ENCODE results near the gene RRP15. TPM values are rescaled to one million over a fixed set of nuclear protein-coding genes. Genes with fewer than 3 reads are reported as not detected.

RRP15 gene
- total RNA-seq, 1 experiment from 2014 or later: 38.4 TPM

- TF ChIP-seq, protein P1, sequence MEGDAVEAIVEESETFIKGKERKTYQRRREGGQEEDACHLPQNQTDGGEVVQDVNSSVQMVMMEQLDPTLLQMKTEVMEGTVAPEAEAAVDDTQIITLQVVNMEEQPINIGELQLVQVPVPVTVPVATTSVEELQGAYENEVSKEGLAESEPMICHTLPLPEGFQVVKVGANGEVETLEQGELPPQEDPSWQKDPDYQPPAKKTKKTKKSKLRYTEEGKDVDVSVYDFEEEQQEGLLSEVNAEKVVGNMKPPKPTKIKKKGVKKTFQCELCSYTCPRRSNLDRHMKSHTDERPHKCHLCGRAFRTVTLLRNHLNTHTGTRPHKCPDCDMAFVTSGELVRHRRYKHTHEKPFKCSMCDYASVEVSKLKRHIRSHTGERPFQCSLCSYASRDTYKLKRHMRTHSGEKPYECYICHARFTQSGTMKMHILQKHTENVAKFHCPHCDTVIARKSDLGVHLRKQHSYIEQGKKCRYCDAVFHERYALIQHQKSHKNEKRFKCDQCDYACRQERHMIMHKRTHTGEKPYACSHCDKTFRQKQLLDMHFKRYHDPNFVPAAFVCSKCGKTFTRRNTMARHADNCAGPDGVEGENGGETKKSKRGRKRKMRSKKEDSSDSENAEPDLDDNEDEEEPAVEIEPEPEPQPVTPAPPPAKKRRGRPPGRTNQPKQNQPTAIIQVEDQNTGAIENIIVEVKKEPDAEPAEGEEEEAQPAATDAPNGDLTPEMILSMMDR (conservative IDR thresholded peaks at IDR 0.05; ENCODE audit: low read depth, low read length): no peak
- no peak for TF ChIP-seq EZH2 (IDR thresholded peaks at IDR 0.05; ENCODE audit: borderline replicate concordance, low read depth, low read length, poor library complexity, severe bottlenecking)
- Histone ChIP-seq H3K9me3 (ENCODE audit: low read depth, low read length, poor library complexity, severe bottlenecking) (no peaks in the 10 kb centered on the region), H3K4me1 (ENCODE audit: insufficient read depth, low read length, poor library complexity, severe bottlenecking) (no peaks in the 10 kb centered on the region), H3K4me3 (ENCODE audit: low read depth, low read length, poor library complexity, severe bottlenecking) (no peak overlapping the region), H3K27me3 (replicated peaks; ENCODE audit: insufficient read depth, low read depth, low read length, poor library complexity) (no peaks in the 10 kb centered on the region), H3K27ac (ENCODE audit: low read depth, low read length, poor library complexity, severe bottlenecking) (no peak overlapping the region), H3K36me3 (ENCODE audit: insufficient read depth, low read length, poor library complexity, severe bottlenecking) (no peaks in the 10 kb centered on the region)
- BruUV-seq (replicated peaks): no TSS peak
- DNase-seq (ENCODE audit: low spot score): no peak
- intact Hi-C loops (cut with micrococcal nuclease; ENCODE audit: unreplicated experiment): no loop called here
- ChIA-PET POLR2A (ENCODE audit: low non-redundant PET) (no interaction called here), CTCF (no interaction called here)
Measured at GRCh38 chr1:218296162-218296561, 11.1 kb downstream of the RRP15 start.

GRCh38 chr1:218297461-218297860, 12.4 kb downstream of the RRP15 start:
- BruUV-seq (replicated peaks): no TSS peak
- ChIA-PET POLR2A (ENCODE audit: low non-redundant PET) (no interaction called here), CTCF (no interaction called here)
- Histone ChIP-seq H3K36me3 (ENCODE audit: insufficient read depth, low read length, poor library complexity, severe bottlenecking) (no peaks in the 10 kb centered on the region), H3K4me3 (ENCODE audit: low read depth, low read length, poor library complexity, severe bottlenecking) (no peak overlapping the region), H3K4me1 (ENCODE audit: insufficient read depth, low read length, poor library complexity, severe bottlenecking) (no peaks in the 10 kb centered on the region), H3K27ac (ENCODE audit: low read depth, low read length, poor library complexity, severe bottlenecking) (no peak overlapping the region), H3K9me3 (ENCODE audit: low read depth, low read length, poor library complexity, severe bottlenecking) (no peaks in the 10 kb centered on the region), H3K27me3 (replicated peaks; ENCODE audit: insufficient read depth, low read depth, low read length, poor library complexity) (no peaks in the 10 kb centered on the region)
- DNase-seq (ENCODE audit: low spot score): no peak
- intact Hi-C loops (cut with micrococcal nuclease; ENCODE audit: unreplicated experiment): no loop called here
- TF ChIP-seq EZH2 (IDR thresholded peaks at IDR 0.05; ENCODE audit: borderline replicate concordance, low read depth, low read length, poor library complexity, severe bottlenecking): no peak
- TF ChIP-seq, protein P1 (conservative IDR thresholded peaks at IDR 0.05; ENCODE audit: low read depth, low read length): no peak

GRCh38 chr1:218297867-218298266, 12.8 kb downstream of the RRP15 start:
- ChIA-PET CTCF (no interaction called here), POLR2A (ENCODE audit: low non-redundant PET) (no interaction called here)
- TF ChIP-seq, protein P1 (conservative IDR thresholded peaks at IDR 0.05; ENCODE audit: low read depth, low read length): no peak
- TF ChIP-seq EZH2 (IDR thresholded peaks at IDR 0.05; ENCODE audit: borderline replicate concordance, low read depth, low read length, poor library complexity, severe bottlenecking): no peak
- H3K9me3 ChIP-seq (ENCODE audit: low read depth, low read length, poor library complexity, severe bottlenecking): no peaks in the 10 kb centered on the region
- BruUV-seq (replicated peaks): no TSS peak
- H3K27ac ChIP-seq (ENCODE audit: low read depth, low read length, poor library complexity, severe bottlenecking): no peak overlapping the region
- H3K4me1 ChIP-seq (ENCODE audit: insufficient read depth, low read length, poor library complexity, severe bottlenecking): no peaks in the 10 kb centered on the region
- H3K36me3 ChIP-seq (ENCODE audit: insufficient read depth, low read length, poor library complexity, severe bottlenecking): no peaks in the 10 kb centered on the region
- no peak overlapping the region for H3K4me3 ChIP-seq (ENCODE audit: low read depth, low read length, poor library complexity, severe bottlenecking)
- no peak for DNase-seq (ENCODE audit: low spot score)
- intact Hi-C loops (cut with micrococcal nuclease; ENCODE audit: unreplicated experiment): no loop called here
- no peaks in the 10 kb centered on the region for H3K27me3 ChIP-seq (replicated peaks; ENCODE audit: insufficient read depth, low read depth, low read length, poor library complexity)

Measured in A673 (cell line).